Stimulated activated CD8-positive, alpha-beta memory T cell treated with anti-CD3 and anti-CD28 coated beads, Interleukin-12 subunit alpha, Interleukin-12 subunit beta, amount 100 ng/mL, for 24 hours (primary cell): ENCODE measurements around the gene KDM1A.

Experiments
- DNase-seq: peaks from one replicate; pipeline ENCODE4 v3.0.0-alpha.2; 2020; ENCODE audit errors: extremely low read depth

Gene KDM1A

GRCh38 chr1:23013657-23014056 lies 5.6 kb upstream of the KDM1A start:
- DNase-seq = no peak

- no peak for DNase-seq
These were observed 591 bp upstream of the KDM1A start for GRCh38 chr1:23018661-23019093.

GRCh38 chr1:23019863-23020625 lies 776 bp downstream of the KDM1A start:
- DNase-seq = no peak

GRCh38 chr1:23020706-23021405 lies 1.6 kb downstream of the KDM1A start:
- DNase-seq = no peak

- no peak for DNase-seq
These were observed 2.6 kb downstream of the KDM1A start for GRCh38 chr1:23021834-23022233.

GRCh38 chr1:23023174-23023845 lies 4.0 kb downstream of the KDM1A start:
- DNase-seq = no peak

GRCh38 chr1:23026568-23026967 lies 7.3 kb downstream of the KDM1A start:
- DNase-seq = no peak

- no peak for DNase-seq
These were observed 8.2 kb downstream of the KDM1A start for GRCh38 chr1:23027352-23027907.

- DNase-seq = no peak
These were observed 10.1 kb downstream of the KDM1A start for GRCh38 chr1:23029337-23029736.

GRCh38 chr1:23035823-23036452 lies 16.7 kb downstream of the KDM1A start:
- no peak for DNase-seq

- DNase-seq = no peak
These were observed 17.9 kb downstream of the KDM1A start for GRCh38 chr1:23037081-23037740.

GRCh38 chr1:23039308-23039826 lies 20.1 kb downstream of the KDM1A start:
- no peak for DNase-seq

GRCh38 chr1:23040509-23040908 lies 21.2 kb downstream of the KDM1A start:
- DNase-seq = no peak

- no peak for DNase-seq
These were observed 24.8 kb downstream of the KDM1A start for GRCh38 chr1:23044035-23044434.

GRCh38 chr1:23050201-23050600 lies 30.9 kb downstream of the KDM1A start:
- DNase-seq = no peak

- DNase-seq = no peak
These were observed 32.1 kb downstream of the KDM1A start for GRCh38 chr1:23051290-23051909.

GRCh38 chr1:23057301-23057700 lies 38.0 kb downstream of the KDM1A start:
- no peak for DNase-seq

GRCh38 chr1:23062271-23062670 lies 43.0 kb downstream of the KDM1A start:
- DNase-seq = no peak

GRCh38 chr1:23065385-23065784 lies 46.1 kb downstream of the KDM1A start:
- DNase-seq = no peak

GRCh38 chr1:23066075-23066474 lies 46.8 kb downstream of the KDM1A start:
- DNase-seq = no peak

GRCh38 chr1:23069149-23069548 lies 49.9 kb downstream of the KDM1A start:
- DNase-seq = no peak
